Fibroblast of skin of right biceps (primary cell): ENCODE results near the gene TKT.

Source experiments
- DNase-seq: peaks from one replicate; pipeline ENCODE4 v3.0.0-alpha.2; 2013

Gene TKT

GRCh38 chr3:53195066-53195450 is 60.8 kb downstream of the TKT start:
- no peak for DNase-seq

- peak; percentile 20 for DNase-seq
Measured at GRCh38 chr3:53194210-53195065, 61.4 kb downstream of the TKT start.

GRCh38 chr3:53193466-53194209 is 62.2 kb downstream of the TKT start:
- DNase-seq, result no peak

GRCh38 chr3:53192608-53193007 is 63.2 kb downstream of the TKT start:
- no peak for DNase-seq

- DNase-seq, result no peak
Measured at GRCh38 chr3:53191836-53192480, 63.9 kb downstream of the TKT start.

GRCh38 chr3:53190659-53191058 is 65.2 kb downstream of the TKT start:
- no peak for DNase-seq

GRCh38 chr3:53189276-53189675 is 66.5 kb downstream of the TKT start:
- DNase-seq, result no peak

- no peak for DNase-seq
Measured at GRCh38 chr3:53188720-53189119, 67.1 kb downstream of the TKT start.

- no peak for DNase-seq
Measured at GRCh38 chr3:53188136-53188685, 67.6 kb downstream of the TKT start.

GRCh38 chr3:53187430-53187829 is 68.4 kb downstream of the TKT start:
- DNase-seq, result peak; percentile 69

GRCh38 chr3:53186726-53187125 is 69.1 kb downstream of the TKT start:
- DNase-seq, result no peak

GRCh38 chr3:53185761-53186465 is 69.9 kb downstream of the TKT start:
- DNase-seq, result no peak

- DNase-seq, result no peak
Measured at GRCh38 chr3:53184701-53185100, 71.1 kb downstream of the TKT start.

- DNase-seq, result no peak
Measured at GRCh38 chr3:53183514-53183913, 72.3 kb downstream of the TKT start.

- no peak for DNase-seq
Measured at GRCh38 chr3:53182764-53183355, 73.0 kb downstream of the TKT start.

- DNase-seq, result no peak
Measured at GRCh38 chr3:53181528-53181927, 74.3 kb downstream of the TKT start.

GRCh38 chr3:53181024-53181371 is 74.8 kb downstream of the TKT start:
- DNase-seq, result no peak

GRCh38 chr3:53180305-53181023 is 75.4 kb downstream of the TKT start:
- no peak for DNase-seq

- no peak for DNase-seq
Measured at GRCh38 chr3:53179580-53179979, 76.2 kb downstream of the TKT start.

- DNase-seq, result no peak
Measured at GRCh38 chr3:53178246-53178645, 77.6 kb downstream of the TKT start.

GRCh38 chr3:53175613-53176540 is 79.9 kb downstream of the TKT start:
- no peak for DNase-seq
